GM12873 (cell line): ENCODE measurements around the gene ANGPT4.

Experiments used
- TF ChIP-seq, protein P1 (sequence below): IDR thresholded peaks from 2 replicates; pipeline ENCODE4 v1.5.1; 2012; ENCODE audit warnings: low read depth, mild to moderate bottlenecking, moderate library complexity, low read length, control low read depth; ENCODE audit not compliant: insufficient read depth; ENCODE audit errors: missing control alignments

ANGPT4 gene

DNA sequence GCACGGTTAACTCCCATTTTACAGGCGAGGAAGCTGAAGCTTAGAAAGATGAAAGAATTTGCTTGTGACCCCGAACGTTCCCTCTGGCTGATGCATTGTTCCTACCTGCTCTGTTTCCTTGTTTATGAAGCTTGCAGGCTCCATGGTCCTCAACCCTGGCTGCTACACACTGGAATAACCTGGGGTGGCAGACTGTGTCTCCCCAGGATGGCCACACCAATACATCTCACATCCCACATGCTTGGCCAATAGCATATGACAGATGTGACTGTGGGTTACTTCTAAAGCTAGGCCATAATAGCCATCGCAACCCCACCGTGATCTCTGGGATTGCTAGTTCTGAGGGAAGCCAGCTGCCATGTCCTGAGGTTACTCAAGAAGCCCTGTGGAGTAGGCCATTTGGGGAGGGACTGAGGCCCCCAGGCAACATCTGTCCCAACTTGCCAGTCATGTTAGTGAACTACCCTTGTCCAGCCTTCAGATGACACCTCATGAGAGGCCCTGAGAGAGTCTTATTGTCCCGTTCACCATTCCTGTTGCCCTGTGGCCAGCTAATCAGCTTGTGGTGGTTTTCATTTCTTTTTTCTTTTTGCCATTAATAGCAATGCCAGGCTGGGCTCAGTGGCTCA lies 89.3 kb downstream of the ANGPT4 start:
- TF ChIP-seq, protein P1, sequence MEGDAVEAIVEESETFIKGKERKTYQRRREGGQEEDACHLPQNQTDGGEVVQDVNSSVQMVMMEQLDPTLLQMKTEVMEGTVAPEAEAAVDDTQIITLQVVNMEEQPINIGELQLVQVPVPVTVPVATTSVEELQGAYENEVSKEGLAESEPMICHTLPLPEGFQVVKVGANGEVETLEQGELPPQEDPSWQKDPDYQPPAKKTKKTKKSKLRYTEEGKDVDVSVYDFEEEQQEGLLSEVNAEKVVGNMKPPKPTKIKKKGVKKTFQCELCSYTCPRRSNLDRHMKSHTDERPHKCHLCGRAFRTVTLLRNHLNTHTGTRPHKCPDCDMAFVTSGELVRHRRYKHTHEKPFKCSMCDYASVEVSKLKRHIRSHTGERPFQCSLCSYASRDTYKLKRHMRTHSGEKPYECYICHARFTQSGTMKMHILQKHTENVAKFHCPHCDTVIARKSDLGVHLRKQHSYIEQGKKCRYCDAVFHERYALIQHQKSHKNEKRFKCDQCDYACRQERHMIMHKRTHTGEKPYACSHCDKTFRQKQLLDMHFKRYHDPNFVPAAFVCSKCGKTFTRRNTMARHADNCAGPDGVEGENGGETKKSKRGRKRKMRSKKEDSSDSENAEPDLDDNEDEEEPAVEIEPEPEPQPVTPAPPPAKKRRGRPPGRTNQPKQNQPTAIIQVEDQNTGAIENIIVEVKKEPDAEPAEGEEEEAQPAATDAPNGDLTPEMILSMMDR = no peak

DNA sequence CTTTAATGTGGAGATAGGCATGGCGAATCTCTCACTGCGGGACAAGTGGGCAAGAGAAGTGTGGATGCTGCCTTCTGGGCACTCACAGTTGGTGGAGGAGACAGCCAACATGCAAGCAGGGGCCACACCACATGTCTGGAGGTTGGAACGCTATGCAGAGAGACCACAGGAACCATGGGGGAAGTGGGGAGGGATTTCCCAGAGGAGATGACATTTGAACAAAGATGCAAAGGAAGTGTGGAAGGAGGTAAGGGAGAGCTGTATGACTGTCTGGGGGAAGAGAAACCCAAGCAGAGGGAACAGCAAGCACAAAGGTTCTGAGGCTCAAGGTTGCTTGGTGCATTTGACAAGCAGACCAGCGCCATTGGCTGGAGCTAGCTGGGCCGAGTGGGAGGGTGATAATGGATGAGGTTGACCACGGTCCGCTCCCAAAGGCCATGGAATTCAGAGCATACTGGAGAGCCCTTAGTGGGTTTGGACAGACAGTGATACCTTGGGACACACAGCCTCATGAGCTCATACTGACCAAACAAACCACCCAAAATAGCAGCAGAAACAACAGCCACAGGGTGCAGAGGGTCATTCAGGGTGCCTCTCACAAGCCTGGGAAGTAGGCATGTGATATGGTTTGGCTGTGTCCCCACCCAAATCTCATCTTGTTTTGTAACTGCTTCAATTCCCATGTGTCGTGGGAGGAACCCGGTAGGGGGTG lies 90.3 kb downstream of the ANGPT4 start:
- TF ChIP-seq, protein P1 = no peak

DNA sequence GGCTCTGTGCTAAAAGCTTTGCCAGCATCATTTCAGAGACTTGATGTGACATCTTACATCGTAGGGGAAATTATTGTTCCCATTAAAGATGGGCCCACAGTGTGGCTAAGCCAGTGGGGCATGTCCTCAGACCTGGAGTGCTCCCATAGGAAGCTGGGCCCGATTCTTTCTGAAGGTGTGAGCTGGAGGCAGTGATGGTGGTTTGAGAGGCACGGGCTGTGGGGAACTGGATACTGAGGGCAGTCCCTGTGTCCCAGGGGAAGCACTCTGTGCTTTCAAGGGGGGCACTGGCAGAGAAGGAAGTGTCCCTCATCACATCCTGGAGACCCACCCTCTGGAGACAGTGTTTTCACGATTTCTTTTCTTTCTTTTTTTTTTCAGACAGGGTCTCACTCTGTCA lies 91.2 kb downstream of the ANGPT4 start:
- TF ChIP-seq, protein P1 = no peak

DNA sequence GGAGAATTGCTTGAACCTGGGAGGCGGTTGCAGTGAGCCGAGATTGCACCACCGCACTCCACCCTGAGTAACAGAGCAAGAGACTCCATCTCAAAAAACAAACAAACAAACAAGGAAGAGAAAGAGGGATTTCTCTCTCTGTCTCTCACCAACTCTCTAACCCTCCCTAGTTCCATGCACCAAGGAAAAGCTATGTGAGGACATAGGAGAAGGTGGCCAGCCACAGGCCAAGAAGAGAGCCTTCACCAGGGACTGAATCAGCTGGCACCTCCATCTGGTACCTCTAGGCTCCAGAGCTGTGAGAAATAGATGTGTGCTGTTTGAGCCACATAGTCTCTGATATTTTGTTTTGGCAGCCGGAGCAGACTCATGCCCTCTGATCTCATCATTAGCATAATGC lies 91.6 kb downstream of the ANGPT4 start:
- TF ChIP-seq, protein P1 = no peak

DNA sequence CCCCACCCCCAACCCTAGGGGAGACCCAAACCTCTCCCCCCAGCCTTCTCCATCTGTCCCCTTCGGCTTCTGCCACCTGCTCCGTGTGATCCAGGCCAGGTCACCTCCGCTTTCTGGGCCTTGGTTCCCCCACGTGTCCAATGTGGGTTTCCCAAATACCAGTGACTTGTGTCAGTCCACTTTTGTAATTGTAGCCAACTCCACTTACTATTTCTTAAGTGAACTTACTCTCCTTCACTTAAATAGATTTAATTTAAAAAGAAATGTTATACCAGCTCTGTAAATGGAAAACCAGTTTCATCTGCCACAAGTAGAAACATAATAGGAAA lies 92.6 kb downstream of the ANGPT4 start:
- TF ChIP-seq, protein P1 = no peak

DNA sequence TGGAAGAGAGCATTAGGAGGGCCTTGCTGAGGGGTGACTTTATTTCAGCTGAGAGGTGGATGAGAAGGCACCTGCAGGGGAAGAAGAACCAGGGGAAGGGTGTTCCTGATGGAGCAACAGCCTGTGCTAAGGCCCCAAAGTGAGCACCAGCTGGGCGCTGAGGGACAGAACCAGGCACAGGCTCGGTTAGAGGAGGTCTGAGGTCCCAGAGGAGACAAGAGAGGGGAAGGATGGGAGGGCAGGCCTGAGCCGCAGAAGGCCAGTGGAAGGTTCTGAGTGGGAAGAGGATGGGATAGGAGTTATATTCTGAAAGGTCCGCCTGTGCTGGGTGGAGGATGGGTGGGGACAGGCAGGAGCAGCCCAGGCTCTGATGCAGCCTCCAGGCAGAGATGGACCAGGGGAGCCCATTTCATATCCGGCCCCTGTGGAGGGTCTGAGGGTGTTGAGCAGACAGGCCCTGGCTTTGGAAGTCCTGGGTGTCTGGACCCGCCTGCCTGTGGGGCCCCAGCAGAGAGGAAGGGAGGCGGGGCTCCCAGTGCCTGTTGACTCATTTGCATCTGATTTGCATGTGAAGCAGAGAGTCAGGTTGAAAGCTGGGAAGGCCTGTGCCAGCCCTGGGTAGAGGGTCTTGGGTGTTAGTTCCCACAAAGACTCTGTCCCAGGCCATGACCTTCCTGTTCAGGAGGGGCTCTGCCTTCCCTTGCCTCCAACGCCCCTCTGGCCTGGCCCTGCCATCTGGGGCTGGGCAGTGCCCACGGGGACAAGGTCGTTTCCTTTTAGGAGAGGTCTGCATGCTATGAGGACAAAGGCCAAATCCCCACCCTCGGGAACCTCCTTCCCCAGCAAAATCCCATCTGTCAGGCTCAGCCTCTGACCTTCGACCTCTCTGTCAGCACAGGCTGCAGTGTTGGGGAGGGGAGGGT lies 93.2 kb downstream of the ANGPT4 start:
- TF ChIP-seq, protein P1 = no peak

DNA sequence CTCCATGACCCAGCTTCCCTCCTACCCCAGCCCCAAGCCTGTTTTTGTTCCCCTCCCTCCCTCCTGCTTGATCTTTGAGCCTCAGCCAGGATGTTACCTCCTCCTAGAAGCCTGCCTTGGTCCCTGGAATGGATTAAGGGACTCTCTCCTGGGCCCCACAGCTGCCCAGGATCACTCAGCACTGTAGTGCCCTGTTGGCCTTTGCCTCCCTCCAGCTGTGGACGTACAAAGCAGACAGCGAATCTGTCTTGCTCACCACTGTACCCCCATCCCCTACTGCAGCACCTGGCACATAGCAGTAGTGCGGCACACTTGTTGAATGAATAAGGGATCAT lies 94.4 kb downstream of the ANGPT4 start:
- TF ChIP-seq, protein P1 = no peak
